ENCODE measurements around the gene NEIL1. TPM values are rescaled to one million over a fixed set of nuclear protein-coding genes. Genes with fewer than 3 reads are reported as not detected.

The NEIL1 gene
- total RNA-seq, 4 donors from 2014 or later = 25.2 to 71.9 (median 48.8) TPM

- no peak for DNase-seq
- no peaks in the 10 kb centered on the region for H3K27me3 ChIP-seq
- TF ChIP-seq CTCF (IDR thresholded peaks at IDR 0.05) = no peak
- no peak for TF ChIP-seq POLR2A (IDR thresholded peaks at IDR 0.05)
- intact Hi-C loops (cut with DNase I) = no loop called here
- no peak overlapping the region for H3K4me3 ChIP-seq (replicated peaks in 1 of 3)
- H3K9me3 ChIP-seq = no peaks in the 10 kb centered on the region
- 73 to 82% methylated on average over 6 to 7 of the region's 7 CpGs for WGBS, 2 donors
- H3K36me3 ChIP-seq = peaks cover 1 to 4% of the 10 kb centered on the region in 2 donors
- peaks cover 6 to 12% of the 10 kb centered on the region in 2 donors for H3K4me1 ChIP-seq
- no peak overlapping the region for H3K27ac ChIP-seq
Measured at GRCh38 chr15:75350601-75351361, 3.9 kb downstream of the NEIL1 start.

- WGBS, 2 donors = 93 to 97% methylated on average over 10 to 13 of the region's 16 CpGs
- intact Hi-C loops (cut with DNase I) = no loop called here
- Histone ChIP-seq H3K36me3 (peaks cover 8 to 15% of the 10 kb centered on the region in 2 donors), H3K4me1 (peaks cover 6 to 12% of the 10 kb centered on the region in 2 donors), H3K9me3 (no peaks in the 10 kb centered on the region), H3K27me3 (no peaks in the 10 kb centered on the region), H3K4me3 (replicated peaks in 1 of 3) (no peak overlapping the region), H3K27ac (no peak overlapping the region)
- DNase-seq = no peak
- TF ChIP-seq POLR2A (IDR thresholded peaks at IDR 0.05) (no peak), CTCF (IDR thresholded peaks at IDR 0.05) (no peak)
Measured at GRCh38 chr15:75352186-75353080, 5.6 kb downstream of the NEIL1 start.

- Histone ChIP-seq H3K4me1 (peaks cover 5 to 11% of the 10 kb centered on the region in 2 donors), H3K4me3 (replicated peaks in 1 of 3) (no peak overlapping the region), H3K9me3 (no peaks in the 10 kb centered on the region), H3K27ac (no peak overlapping the region), H3K27me3 (no peaks in the 10 kb centered on the region), H3K36me3 (peaks cover 10 to 15% of the 10 kb centered on the region in 2 donors)
- intact Hi-C loops (cut with DNase I) = no loop called here
- 88 to 100% methylated on average over 5 to 7 of the region's 7 CpGs for WGBS, 2 donors
- no peak for DNase-seq
- no peak for TF ChIP-seq CTCF (IDR thresholded peaks at IDR 0.05)
- TF ChIP-seq POLR2A (IDR thresholded peaks at IDR 0.05) = no peak
Measured at GRCh38 chr15:75353604-75354003, 6.8 kb downstream of the NEIL1 start.

DNA sequence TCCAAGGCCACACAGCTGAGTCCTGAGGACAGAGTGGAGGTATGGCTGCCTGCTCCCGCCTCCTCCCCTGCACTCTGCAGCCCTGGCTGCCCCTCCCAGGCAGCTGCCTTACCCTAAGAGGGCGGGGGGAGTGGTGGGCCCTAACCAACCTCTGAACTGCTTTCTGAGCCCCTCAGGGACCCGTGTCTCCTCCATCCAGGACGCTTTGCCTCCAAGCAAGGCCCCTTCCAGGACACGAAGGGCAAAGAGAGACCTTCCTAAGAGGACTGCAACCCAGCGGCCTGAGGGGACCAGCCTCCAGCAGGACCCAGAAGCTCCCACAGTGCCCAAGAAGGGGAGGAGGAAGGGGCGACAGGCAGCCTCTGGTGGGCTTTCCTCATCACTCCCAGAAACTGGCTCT lies 7.6 kb downstream of the NEIL1 start:
- 81 to 100% methylated on average over 3 of the region's 7 CpGs for WGBS, 2 donors
- intact Hi-C loops (cut with DNase I) = no loop called here
- H3K9me3 ChIP-seq = no peaks in the 10 kb centered on the region
- H3K36me3 ChIP-seq = peaks cover 18 to 22% of the 10 kb centered on the region in 2 donors
- peaks cover 0 to 3% of the 10 kb centered on the region in 2 donors for H3K4me1 ChIP-seq
- no peak overlapping the region for H3K27ac ChIP-seq
- TF ChIP-seq CTCF (IDR thresholded peaks at IDR 0.05) = no peak
- TF ChIP-seq POLR2A (IDR thresholded peaks at IDR 0.05) = no peak
- no peaks in the 10 kb centered on the region for H3K27me3 ChIP-seq
- H3K4me3 ChIP-seq (replicated peaks in 1 of 3) = no peak overlapping the region
- DNase-seq = no peak

Measured in thyroid gland (tissue), 4 donors.